ENCODE measurements around the gene TPSAB1.

GRCh38 chr16:1193825-1194581 is 46.5 kb upstream of the TPSAB1 start:
- TF ChIP-seq CTCF (conservative IDR thresholded peaks at IDR 0.05; ENCODE audit: low read length) (no peak), EZH2phosphoT487 (IDR thresholded peaks at IDR 0.05; ENCODE audit: borderline replicate concordance) (no peak)
